NCI-H1417 (cell line): ENCODE data around the gene GPD1L.
"Not testable (repeated sequence)": the region's sequence is repeated elsewhere in the genome, so short reads cannot be mapped to it uniquely, and the experiment has no call there.

Source experiments
- DNase-seq, 3 experiments: peaks; one replicate each; lab custom pipeline; 2025; lab: John Stamatoyannopoulos, UW

GPD1L gene

DNA sequence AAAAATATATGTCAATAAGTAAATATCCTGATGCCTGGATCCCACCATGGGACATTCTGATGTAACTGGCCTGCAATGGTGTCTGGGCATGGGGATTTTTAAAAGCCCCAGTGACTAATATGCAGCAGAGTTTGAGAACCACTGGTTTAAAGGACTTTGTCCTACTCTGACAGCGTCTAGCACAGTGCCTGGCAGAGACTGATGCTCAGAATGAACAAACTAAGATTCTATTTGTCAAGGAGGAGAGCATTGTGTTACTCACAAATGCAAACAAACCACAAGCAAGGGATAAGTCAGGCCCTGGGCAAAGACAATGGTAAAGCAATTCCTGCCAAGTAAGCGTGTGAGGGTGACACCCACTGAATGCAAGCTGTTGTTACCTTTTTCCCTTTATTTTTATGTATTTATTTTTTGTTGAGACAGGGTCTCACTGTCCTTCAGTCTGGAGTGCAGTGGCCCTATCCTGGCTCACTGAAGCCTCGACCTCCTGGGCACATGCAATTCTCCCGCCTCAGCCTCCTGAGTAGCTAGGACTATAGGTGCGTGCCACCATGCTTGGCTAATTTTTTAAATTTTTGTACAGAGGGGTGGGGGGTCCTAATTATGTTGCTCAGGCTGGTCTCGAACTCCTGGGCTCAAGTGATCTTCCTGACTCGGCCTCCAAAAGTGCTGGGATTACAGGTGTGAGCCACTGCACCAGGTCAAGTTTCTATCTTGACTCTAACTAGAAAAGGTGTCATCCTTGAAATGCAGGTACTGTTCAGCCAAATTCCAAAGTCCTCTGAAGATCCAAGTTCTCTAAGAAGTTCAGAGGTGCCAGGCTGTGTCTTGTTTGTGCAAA, 909 bp upstream of the GPD1L start:
- no peak for DNase-seq

DNA sequence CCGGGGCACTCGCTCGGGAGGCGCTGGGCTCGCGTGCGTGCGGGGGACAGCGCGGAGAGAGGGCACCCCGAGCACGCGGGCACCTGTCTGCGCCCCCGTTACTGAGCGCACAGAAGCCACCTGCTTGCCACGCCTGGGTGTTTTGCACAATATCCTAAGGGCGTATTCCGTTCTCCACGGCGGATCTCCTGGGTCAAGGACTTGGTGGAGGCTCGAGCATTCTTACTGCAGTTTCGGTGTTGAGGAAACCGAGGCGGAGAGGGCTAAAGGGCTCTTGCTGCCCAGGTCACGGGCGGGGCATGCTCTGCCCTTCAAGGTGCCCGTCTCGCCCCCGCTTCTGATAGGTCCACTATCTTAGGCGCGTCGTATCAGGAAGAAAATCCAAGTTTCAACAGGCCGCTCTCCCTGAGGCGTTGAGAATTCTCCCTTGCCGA, 526 bp downstream of the GPD1L start:
- DNase-seq = peak in 2 of 3 experiments; percentile 57 to 67

DNA sequence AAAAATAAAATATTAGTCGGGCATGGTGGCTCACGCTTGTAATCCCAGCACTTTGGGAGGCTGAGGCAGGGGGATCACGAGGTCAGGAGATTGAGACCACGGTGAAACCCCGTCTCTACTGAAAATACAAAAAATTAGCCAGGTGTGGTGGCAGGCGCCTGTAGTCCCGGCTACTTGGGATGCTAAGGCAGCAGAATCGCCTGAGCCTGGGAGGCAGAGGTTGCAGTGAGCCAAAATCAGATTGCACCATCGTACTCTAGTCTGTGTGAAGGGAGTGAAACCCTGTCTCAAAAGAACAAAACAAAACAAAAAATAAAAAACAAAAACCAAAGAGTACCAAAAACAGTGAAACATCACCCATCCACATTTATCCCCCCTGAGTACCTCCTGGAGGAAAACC, 1.8 kb downstream of the GPD1L start:
- not testable (repeated sequence) for DNase-seq

DNA sequence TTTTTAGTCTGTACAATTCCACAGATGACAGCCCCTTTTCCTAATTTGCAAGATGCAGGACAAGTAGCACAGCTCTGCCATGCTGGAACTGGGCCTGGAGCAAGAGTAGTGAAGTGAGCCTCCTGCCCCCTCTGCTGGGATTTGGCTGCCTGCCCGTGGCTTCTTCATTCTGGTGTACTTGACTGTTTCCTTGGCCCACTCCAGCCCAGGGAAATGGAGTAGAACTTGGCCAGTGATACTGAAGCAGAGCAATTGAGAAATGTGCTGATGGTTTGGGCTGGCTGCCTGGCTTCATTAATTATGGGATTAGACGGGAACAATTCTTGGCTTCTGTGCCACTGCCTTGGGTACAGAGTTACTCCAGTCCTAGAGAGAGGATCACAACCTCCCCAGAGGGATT, 2.8 kb downstream of the GPD1L start:
- DNase-seq = peak in 1 of 3 experiments; percentile 30

DNA sequence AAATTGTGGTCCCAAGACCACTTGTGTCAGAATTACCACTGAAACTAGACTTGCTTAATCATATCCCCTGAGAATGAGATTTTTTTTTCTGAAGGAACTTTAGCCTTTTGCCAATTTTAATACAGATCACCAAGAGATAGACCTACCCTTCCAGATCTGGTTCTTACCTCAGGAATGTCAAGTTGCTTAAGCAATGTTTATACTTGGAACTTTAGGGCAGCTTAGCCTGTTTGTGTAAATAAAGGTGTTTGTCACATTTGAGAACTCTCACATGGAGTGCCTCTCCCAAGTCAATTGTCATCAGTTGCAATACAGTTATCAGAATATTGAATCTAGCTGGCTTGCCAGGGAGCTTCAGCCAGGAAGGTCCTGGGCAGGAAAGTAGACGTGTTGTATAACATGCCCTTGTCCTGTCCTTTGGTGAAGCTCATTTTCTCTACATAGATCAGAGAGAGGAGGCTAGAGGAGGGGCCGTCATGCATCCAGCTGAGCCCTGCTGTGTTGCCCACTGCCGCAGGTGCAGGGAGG, 3.9 kb downstream of the GPD1L start:
- DNase-seq = no peak

DNA sequence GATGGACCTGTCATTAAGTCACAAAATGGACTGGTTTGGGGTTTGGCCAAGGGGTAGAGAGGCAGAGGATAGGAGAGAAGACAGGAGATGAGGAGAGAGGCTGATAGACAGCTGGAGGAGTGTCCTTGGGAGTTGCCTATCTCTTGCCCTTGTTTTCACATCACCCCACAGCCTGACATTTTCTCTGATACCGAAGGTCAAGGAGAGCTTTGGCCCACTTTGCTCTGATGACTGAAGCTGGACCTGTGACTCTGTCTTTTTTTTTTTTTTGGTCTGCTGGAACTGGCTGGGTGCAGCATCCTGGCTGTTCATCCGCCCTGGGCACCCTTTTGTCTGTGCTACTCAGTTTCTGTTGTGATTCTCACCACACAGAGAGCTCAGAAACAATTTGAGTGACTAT, 5.1 kb downstream of the GPD1L start:
- DNase-seq = no peak

DNA sequence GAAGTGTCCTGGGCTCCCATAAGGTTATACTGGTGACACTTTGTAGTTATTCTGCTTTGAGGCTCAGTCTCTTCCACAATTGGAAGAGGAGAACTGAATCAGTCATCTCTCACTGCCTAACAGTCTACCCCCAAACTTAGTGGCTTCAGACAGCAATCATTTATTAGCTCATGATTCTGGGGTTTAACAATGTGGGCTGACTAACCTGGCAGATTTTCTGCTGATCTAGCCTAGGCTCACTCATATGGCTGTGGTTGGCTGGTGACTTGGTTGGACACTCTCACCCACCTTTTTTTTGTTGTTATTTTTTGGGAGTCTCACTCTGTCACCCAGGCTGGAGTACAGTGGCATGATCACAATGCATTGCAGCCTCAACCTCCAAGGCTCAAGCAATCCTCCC, 7.1 kb downstream of the GPD1L start:
- DNase-seq = no peak

DNA sequence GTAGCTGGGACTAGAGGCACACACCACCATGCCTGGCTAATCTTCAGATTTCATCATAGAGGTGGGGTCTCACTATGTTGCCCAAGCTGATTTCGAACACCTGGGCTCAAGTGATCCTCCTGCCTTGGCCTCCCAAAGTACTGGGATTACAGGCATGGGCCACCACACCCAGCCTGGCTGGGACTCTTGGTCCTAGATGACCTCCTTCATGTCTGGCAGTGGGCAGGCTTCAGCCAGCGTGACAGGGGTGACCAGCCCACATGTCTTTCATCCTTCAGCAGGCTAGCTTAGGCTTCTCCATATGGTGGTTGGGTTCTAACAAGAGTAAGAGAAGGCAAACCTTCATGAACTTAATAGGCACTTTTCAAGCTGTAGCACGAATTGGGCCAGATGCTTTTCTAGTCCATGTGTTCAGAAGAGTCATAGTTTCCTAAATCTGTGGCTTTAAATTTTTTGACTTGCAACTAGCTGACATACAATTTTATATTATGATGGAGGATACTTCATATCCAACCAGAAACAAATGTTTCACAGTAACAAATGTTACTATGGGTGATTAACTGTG, 7.6 kb downstream of the GPD1L start:
- no peak for DNase-seq

DNA sequence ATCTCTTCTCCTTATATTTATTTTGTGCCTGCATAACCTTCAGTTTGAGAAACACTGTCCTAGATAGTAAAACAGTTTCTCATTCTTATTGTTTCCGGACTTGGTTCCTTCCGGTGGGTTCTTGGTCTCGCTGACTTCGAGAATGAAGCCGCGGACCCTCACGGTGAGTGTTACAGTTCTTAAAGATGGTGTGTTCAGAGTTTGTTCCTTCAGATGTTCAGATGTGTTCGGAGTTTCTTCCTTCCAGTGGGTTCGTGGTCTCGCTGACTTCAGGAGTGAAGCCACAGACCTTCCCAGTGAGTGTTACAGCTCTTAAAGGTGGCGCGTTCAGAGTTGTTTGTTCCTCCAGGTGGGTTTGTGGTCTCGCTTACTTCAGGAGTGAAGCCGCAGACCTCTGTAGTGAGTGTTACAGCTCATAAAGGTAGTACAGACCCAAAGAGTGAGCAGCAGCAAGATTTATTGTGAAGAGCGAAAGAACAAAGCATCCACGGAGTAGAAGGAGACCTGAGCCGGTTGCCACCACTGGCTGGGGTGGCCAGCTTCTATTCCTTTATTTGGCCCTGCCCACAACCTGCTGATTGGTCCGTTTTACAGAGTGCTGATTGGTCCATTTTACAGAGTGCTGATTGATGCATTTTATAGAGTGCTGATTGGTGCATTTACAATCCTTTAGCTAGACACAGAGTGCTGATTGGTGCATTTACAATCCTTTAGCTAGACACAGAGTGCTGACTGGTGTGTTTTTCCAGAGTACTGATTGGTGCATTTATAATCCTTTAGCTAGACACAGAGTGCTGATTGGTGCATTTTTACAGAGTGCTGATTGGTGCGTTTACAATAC, 8.3 kb downstream of the GPD1L start:
- DNase-seq = not testable (repeated sequence)

DNA sequence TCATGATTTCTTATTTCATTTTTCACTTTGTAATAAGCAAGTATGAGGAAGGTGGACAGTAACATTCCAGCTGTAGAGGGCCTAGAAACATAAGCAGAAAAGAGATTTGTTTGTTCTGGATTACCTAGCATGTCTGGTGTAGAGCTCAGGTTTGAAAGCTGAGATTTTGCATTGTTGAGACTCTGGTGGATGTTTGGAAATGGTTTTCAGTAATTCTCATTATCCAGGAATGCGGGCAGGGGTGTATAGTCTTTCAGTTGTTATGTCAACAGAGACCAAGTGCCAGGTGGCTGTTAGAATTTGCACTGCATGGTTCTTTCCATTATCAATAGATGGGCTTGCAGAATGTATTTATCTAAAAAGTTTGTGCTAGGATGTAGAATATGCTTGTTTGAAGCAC, 10.9 kb downstream of the GPD1L start:
- DNase-seq = peak in 1 of 3 experiments; percentile 2

DNA sequence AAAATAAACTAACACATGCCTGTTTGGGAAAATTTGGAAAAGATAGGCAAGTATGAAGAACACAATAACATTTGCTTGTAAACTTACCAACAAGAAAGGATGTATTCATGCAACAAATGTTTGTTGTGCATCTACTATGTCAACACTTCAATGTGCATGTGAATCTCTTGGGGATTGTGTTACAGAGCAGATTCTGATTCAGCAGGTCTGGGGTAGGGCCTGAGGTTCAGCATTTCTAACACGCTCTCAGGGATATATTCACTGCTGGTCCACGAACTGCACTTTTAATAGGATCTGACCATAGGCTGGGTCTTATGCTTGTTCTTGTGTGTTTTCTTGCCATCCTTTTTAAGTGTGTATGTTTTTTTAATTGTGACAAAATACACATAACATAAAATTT, 11.8 kb downstream of the GPD1L start:
- DNase-seq = no peak

DNA sequence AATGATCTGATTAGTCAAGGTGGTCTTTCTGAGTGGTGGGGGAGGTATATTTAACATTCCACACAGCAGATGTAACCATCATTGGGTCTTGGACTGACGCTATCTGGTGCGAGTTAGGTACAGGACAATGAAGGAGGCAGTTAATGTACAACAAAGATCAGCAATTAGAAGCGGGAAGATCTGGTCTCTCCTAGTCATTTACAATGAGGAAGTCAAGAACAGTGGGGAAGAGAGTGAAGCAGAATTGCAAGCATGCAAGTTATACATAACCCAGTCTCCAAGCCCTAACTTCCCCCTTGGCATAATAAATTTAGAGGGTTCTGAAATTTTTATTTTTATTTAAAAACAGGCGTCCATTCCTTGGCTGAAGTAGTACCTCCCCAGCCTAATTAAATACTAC, 14.1 kb downstream of the GPD1L start:
- no peak for DNase-seq

DNA sequence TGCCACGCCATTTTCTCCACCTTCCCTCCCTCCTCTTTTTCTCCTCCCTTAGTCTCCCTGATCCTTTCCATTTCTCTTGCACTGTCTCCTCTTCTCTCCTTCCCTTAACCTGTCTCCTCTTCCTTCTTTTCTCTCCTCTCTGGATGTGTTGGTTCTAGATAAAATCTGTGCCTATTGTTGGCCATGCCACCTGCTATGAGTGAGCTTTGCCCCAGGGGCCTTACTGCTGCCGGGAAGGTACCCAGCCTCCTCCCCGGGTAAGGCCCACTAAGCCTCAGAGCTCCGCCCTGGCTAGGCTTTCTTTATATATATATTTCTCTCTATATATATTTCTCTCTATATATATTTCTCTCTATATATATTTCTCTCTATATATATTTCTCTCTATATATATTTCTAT, 14.7 kb downstream of the GPD1L start:
- DNase-seq = peak in 1 of 3 experiments; percentile 1

DNA sequence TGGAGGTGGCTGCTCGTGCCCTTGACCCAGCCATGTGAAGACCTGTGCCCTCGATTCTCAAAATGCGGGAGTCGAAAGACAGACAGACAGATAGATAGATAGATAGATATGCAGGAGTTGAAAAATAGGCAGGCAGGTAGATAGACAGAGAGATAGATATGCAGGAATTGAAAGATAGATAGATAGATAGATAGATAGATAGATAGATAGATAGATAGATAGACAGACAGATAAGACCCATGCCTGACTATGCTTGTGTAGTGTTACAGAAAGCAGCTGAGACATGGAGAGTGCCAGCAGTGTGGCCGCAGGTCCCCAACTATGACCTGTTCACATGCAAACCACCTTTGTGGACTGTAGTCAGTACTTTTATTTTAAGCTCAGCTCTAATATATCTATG, 17.2 kb downstream of the GPD1L start:
- DNase-seq = no peak

DNA sequence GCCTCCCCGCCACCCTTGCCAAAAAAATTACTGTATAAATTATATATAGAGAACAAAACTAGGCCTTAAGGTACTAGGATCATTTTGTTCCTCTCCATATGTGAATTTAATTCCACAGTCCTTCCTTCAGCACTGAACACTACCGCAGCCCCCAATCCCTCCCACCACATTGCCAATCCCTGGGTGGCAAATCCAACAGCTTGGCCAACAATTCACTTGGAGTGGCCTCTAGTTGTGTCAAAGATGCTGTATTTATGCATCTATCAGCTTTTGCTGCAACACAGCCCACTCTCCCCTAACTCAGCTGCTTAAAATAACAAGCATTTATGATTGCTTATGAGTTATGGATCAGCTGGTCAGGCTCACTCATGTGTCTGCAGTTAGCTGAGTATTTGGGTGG, 18.6 kb downstream of the GPD1L start:
- DNase-seq = no peak

DNA sequence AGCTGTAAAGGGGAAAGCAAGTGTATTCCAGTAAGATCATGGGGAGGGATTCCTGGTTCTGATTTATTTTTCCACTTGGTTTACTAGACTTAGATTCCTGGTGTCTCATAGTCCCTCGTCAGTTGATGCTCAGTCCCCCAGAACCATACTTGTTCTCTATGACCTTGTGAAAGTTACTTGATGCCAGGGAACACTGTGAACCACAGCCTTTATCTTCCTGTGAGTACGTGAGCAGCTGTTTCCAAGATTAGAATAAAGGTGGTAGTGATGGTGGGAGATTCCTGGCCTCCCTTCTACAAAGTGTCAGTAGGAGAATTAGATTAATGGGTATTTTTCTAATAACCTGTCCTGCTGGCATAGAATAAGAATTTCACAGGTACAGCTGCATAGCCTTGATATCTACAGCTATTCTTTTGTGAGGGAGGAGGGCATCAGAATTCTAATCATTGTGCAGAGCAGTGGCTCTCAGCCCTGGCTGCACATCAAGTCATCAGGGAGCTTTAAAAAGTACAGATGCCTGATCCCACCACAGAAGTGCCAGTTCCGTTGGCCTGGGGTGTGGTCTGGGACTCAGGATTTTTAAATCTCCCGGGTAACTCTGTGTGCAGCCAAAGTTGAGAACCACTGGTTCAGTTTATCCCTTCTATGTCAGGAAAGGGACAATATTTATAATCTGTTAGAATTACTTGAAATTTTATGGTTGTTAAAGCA, 20.0 kb downstream of the GPD1L start:
- no peak for DNase-seq

DNA sequence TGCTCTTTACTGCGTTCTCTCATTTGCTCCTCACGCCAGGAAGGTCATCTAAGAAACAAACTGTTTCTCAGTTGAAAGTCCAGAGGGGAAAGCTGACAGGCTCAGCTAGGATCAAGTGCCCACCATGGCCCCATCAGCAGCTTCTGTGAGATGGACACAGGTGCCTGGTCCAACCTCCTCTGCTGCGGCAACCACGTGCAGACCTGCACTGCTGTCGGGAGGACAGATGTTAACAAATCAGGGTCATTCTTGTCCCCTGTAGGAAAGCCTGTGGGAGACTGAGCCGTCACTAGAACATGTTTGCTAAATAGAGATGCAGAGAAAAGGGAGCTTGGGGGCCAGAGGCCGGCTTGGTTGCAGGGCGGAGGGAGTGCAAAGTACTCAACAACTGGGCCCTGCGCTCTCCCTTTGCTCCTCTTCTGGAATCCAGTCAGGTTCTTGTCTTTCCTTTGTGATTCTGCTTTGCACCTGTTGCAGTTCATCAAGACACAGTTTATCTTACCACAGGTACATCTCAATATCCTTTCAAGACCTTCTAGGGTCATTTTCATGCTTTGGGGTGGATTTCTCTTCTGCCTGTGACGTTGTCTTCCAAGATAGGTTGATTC, 20.9 kb downstream of the GPD1L start:
- no peak for DNase-seq

DNA sequence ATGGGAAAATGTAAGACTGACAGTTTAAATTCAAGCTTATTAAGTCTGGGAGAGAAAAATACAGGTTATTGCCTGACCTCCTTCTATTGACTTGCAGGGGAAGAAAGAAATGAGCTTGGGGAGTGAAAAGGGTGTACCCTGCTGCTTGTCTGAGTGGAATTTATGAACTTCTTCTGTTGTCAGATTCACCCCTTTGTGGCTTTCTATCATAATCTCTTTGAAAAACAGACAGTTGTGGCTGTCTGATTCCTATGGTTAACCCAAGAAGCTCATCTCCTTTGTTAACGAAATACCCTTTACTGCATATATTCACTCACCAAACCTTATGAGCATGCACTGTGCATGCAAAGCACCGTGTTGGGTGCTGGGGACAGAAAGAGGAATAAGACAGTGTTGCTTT, 22.5 kb downstream of the GPD1L start:
- DNase-seq = no peak

DNA sequence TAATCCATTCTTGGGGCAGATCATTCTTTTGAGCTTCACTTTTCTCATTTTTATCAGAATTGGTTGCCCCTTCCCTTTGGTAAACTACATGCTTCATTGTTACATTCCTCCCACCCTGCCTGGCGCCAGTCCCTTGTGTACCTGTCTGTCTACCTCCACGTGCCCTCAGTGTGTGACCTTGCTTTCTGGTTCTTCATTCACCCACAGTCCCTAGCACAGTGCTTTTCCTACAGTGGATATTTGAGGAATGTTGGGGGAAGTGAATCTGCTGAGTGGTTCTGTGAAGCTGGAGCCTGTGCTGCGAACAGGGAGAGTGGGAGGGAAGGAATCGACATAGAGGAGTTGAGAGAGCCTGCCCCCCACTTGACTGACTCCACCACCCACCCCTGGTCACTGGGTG, 23.4 kb downstream of the GPD1L start:
- DNase-seq = no peak

DNA sequence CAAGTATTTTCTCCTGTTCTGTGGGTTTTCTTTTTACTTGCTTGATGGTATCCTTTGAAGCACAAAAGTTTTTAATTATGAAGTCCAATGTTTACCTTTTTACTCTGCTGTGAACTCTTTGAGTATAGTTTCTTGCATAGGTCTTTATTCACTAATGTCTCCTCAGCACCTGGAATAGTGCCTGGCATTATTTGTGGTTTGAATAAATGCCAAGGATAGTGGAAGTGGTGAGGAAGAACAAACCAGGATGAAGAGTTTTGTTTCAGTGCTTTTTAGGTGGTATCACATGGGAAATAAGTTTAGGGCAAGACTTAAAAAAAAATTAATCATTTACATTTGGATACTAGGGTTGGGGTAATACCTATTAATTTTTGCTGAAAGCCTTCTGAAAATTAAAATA, 25.7 kb downstream of the GPD1L start:
- no peak for DNase-seq

DNA sequence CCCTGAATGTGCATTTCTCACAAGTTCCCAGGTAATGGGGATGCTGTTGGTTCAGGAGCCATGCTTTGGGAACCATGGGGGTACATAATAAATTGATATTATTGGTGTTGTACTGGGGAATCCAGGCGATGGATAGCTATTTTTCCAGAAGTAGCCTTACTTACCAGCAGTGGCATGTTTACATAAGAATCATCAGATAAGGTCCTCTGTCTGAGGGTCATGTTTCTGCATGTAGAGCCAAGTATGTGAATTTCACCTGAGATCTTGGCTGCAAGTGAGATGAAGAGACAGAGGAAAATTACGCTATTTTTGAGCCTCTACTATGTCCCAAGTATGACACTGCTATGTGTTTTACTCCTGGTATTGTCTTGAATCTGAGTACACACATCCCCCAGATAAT, 26.3 kb downstream of the GPD1L start:
- no peak for DNase-seq

DNA sequence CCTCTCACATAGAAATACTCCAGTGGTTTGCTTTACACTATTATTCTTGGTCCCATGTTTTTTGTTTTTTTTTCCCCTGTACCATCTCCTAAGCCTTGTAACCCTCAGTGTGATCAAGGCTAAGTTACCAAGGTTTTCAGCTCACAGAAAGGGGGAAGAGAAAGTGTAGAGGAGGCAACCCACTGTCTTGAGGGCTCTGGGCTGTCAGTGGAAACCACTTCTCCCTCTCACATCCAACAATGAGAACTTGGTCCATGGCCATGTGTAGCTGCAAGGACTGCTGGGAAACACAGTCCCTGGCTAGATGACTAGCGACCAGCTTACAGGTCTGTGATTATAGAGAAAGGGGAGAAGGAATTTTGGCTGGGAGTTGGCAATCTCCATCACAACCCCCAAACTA, 30.3 kb downstream of the GPD1L start:
- no peak for DNase-seq
